Coronary artery (tissue), 2 donors: ENCODE results near the gene IRX4.

ENCODE experiments used
- DNase-seq: peaks from one replicate; pipeline ENCODE4 v3.0.0-alpha.2; 2017; ENCODE audit warnings: low spot score
- H3K27ac ChIP-seq, 2 donors: fragments of 200-600 bp; sonication (generic); one replicate each; pipeline ENCODE4 v1.5.1; 2016 to 2019
- H3K4me3 ChIP-seq: fragments of 200-600 bp; sonication (generic); 2 replicates; pipeline ENCODE4 v1.5.1; 2016; ENCODE audit warnings: mild to moderate bottlenecking, moderate library complexity
- CTCF ChIP-seq: fragments of 200-600 bp; sonication (generic); IDR thresholded peaks from one replicate; pipeline ENCODE4 v1.5.1; 2019; ENCODE audit warnings: antibody characterized with exemption

Gene IRX4

GRCh38 chr5:1891391-1891790, 8.7 kb upstream of the IRX4 start:
- DNase-seq = no peak
- no peak for TF ChIP-seq CTCF
- Histone ChIP-seq H3K4me3 (no peak overlapping the region), H3K27ac (no peak overlapping the region)

GRCh38 chr5:1890296-1890695, 7.6 kb upstream of the IRX4 start:
- H3K27ac ChIP-seq = no peak overlapping the region
- TF ChIP-seq CTCF = no peak
- no peak overlapping the region for H3K4me3 ChIP-seq
- DNase-seq = no peak

GRCh38 chr5:1889321-1890065, 6.8 kb upstream of the IRX4 start:
- H3K27ac ChIP-seq = no peak overlapping the region
- TF ChIP-seq CTCF = no peak
- no peak for DNase-seq
- H3K4me3 ChIP-seq = no peak overlapping the region

- no peak for DNase-seq
- TF ChIP-seq CTCF = no peak
- Histone ChIP-seq H3K4me3 (no peak overlapping the region), H3K27ac (no peak overlapping the region)
Measured at GRCh38 chr5:1888541-1889251, 6.0 kb upstream of the IRX4 start.

GRCh38 chr5:1887588-1888360, 5.0 kb upstream of the IRX4 start:
- Histone ChIP-seq H3K27ac (no peak overlapping the region), H3K4me3 (no peak overlapping the region)
- TF ChIP-seq CTCF = no peak
- DNase-seq = no peak

- Histone ChIP-seq H3K27ac (no peak overlapping the region), H3K4me3 (peak overlapping the region; percentile 36)
- DNase-seq = no peak
- TF ChIP-seq CTCF = no peak
Measured at GRCh38 chr5:1886846-1887587, 4.3 kb upstream of the IRX4 start.
